GM13977 (cell line): ENCODE results near the gene RNF2.

Experiments used
- DNase-seq: peaks from one replicate; pipeline ENCODE4 v3.0.0; 2012; ENCODE audit warnings: low spot score
- CTCF ChIP-seq: IDR thresholded peaks from 2 replicates; pipeline ENCODE4 v1.5.1; 2012; ENCODE audit warnings: mild to moderate bottlenecking, control low read depth; ENCODE audit not compliant: insufficient read depth; ENCODE audit errors: extremely low read depth, missing control alignments
- in situ Hi-C: fragments of 300-500 bp; cut with MboI; formaldehyde crosslinking; loops from one replicate; pipeline ENCODE4 v1.12.0; 2022; ENCODE audit warnings: low sequenced_read_pairs, low pct_unique_long_range_greater_than_20kb, mixed read lengths, inconsistent platforms; ENCODE audit not compliant: unreplicated experiment

RNF2 gene

GRCh38 chr1:185046668-185047067, 1.3 kb downstream of the RNF2 start:
- no peak for TF ChIP-seq CTCF
- no peak for DNase-seq
- in situ Hi-C loops: no loop called here

- DNase-seq: no peak
- TF ChIP-seq CTCF: no peak
- in situ Hi-C loops: no loop called here
These were observed 4.3 kb downstream of the RNF2 start for GRCh38 chr1:185049670-185050069.

GRCh38 chr1:185050823-185051451, 5.6 kb downstream of the RNF2 start:
- no peak for DNase-seq
- TF ChIP-seq CTCF: no peak
- in situ Hi-C loops: no loop called here

GRCh38 chr1:185053204-185053603, 7.8 kb downstream of the RNF2 start:
- in situ Hi-C loops: no loop called here
- no peak for DNase-seq
- TF ChIP-seq CTCF: no peak

DNA sequence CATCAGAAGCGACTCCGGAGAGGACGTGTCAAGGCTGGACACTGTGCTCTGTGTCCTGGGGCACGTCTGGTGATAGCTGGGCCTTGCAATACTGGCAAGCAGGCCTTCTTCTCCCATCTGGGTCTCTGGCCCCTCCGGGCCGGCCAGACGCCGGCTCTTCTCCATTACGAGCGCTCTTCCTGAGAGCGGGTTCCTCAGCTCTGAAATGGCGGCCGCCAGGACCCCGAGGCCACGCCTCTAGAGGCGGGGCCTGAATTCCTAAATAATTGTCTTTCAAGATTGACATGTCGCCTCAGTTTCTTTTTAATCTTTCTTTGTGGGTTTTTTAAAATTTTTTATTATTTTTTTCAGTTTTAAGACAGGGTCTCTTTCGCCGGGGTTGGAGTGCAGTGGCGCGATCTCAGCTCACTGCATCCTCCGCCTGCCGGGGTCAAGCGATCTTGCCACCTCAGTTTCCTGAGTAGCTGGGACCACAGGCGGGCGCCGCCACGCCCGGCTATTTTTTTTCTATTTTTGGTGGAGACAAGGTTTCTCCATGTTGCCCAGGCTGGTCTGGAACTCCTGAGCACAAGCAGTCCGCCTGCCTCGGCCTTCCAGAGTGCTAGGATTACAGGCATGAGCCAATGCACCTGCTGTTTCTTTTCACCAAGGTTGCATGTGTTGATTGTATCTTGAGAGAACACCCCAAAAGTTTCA, 9.2 kb downstream of the RNF2 start:
- in situ Hi-C loops: no loop called here
- TF ChIP-seq CTCF: no peak
- DNase-seq: no peak

DNA sequence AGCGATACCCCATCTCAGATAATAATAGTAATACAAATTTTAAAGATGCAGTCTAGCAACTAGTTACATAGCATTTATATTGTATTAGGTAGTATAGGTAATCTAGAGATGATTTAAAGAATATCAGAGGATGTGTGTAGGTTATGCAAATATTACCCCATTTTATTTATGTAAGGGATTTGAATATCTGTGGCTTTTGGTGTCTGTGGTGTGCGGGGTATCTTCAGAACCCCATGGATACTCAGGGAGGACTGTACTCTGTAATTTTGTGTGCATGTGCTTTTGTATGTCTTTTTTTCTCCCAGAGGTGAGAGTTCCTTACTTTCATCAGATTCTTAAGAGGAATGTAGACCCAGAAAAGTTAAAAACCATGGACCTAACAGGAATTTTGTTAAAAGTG, 12.8 kb downstream of the RNF2 start:
- in situ Hi-C loops: no loop called here
- TF ChIP-seq CTCF: no peak
- no peak for DNase-seq
